ENCODE data around the gene MSH3.

DNA sequence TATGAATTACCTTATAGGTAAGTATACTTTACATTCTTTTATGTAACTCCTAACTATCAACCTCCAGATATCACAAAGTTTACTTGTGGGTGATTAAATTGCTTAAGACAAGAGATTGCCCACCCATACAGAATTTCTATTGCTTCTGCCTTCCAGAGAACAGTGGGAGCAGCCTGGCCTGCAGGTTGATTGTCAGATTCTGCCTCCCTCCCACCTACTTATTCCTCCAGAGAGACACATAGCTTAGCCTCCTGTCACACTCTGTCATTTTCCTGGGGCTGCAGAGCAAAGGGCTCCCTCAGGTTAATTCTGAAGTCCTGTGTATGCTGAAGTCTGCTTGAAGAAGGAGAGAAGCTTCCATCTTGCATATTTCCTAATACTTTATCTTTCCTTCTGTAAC, 48.8 kb downstream of the MSH3 start:
- TF ChIP-seq ZFX (IDR thresholded peaks at IDR 0.05), result no peak
- TF ChIP-seq, protein P1, sequence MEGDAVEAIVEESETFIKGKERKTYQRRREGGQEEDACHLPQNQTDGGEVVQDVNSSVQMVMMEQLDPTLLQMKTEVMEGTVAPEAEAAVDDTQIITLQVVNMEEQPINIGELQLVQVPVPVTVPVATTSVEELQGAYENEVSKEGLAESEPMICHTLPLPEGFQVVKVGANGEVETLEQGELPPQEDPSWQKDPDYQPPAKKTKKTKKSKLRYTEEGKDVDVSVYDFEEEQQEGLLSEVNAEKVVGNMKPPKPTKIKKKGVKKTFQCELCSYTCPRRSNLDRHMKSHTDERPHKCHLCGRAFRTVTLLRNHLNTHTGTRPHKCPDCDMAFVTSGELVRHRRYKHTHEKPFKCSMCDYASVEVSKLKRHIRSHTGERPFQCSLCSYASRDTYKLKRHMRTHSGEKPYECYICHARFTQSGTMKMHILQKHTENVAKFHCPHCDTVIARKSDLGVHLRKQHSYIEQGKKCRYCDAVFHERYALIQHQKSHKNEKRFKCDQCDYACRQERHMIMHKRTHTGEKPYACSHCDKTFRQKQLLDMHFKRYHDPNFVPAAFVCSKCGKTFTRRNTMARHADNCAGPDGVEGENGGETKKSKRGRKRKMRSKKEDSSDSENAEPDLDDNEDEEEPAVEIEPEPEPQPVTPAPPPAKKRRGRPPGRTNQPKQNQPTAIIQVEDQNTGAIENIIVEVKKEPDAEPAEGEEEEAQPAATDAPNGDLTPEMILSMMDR (conservative IDR thresholded peaks at IDR 0.05), result no peak
